Fibroblast of skin of scalp (primary cell): ENCODE results near the gene FRAS1.
"Not testable (repeated sequence)": the region's sequence is repeated elsewhere in the genome, so short reads cannot be mapped to it uniquely, and the experiment has no call there.

Source experiments
- DNase-seq: peaks from one replicate; pipeline ENCODE4 v3.0.0-alpha.2; 2013

The FRAS1 gene

GRCh38 chr4:78058591-78059523, 1.7 kb downstream of the FRAS1 start:
- peak; percentile 38 for DNase-seq

- DNase-seq = peak; percentile 79
Measured at GRCh38 chr4:78059524-78059889, 2.4 kb downstream of the FRAS1 start.

- DNase-seq = no peak
Measured at GRCh38 chr4:78059938-78060337, 2.8 kb downstream of the FRAS1 start.

GRCh38 chr4:78061939-78062570, 4.9 kb downstream of the FRAS1 start:
- DNase-seq = no peak

- no peak for DNase-seq
Measured at GRCh38 chr4:78065508-78066192, 8.5 kb downstream of the FRAS1 start.

- peak; percentile 17 for DNase-seq
Measured at GRCh38 chr4:78068481-78068880, 11.4 kb downstream of the FRAS1 start.

GRCh38 chr4:78069319-78069718, 12.2 kb downstream of the FRAS1 start:
- DNase-seq = no peak

GRCh38 chr4:78069859-78070258, 12.7 kb downstream of the FRAS1 start:
- DNase-seq = no peak

GRCh38 chr4:78070731-78071282, 13.7 kb downstream of the FRAS1 start:
- no peak for DNase-seq

GRCh38 chr4:78074759-78075158, 17.6 kb downstream of the FRAS1 start:
- DNase-seq = no peak

GRCh38 chr4:78075986-78076385, 18.9 kb downstream of the FRAS1 start:
- DNase-seq = no peak

GRCh38 chr4:78078101-78078500, 21.0 kb downstream of the FRAS1 start:
- no peak for DNase-seq

GRCh38 chr4:78079726-78080430, 22.8 kb downstream of the FRAS1 start:
- DNase-seq = no peak

- no peak for DNase-seq
Measured at GRCh38 chr4:78081541-78081940, 24.4 kb downstream of the FRAS1 start.

GRCh38 chr4:78083035-78083434, 25.9 kb downstream of the FRAS1 start:
- DNase-seq = no peak

GRCh38 chr4:78091534-78091933, 34.4 kb downstream of the FRAS1 start:
- DNase-seq = no peak

GRCh38 chr4:78092350-78092749, 35.2 kb downstream of the FRAS1 start:
- not testable (repeated sequence) for DNase-seq

GRCh38 chr4:78092850-78093249, 35.7 kb downstream of the FRAS1 start:
- DNase-seq = no peak

- DNase-seq = no peak
Measured at GRCh38 chr4:78095081-78095480, 38.0 kb downstream of the FRAS1 start.

GRCh38 chr4:78099058-78099457, 41.9 kb downstream of the FRAS1 start:
- no peak for DNase-seq

- DNase-seq = peak; percentile 1
Measured at GRCh38 chr4:78100060-78100459, 42.9 kb downstream of the FRAS1 start.

- DNase-seq = no peak
Measured at GRCh38 chr4:78119698-78120097, 62.6 kb downstream of the FRAS1 start.
